ENCODE measurements around the gene GON4L.

Gene GON4L

GRCh38 chr1:155856975-155857930, at the start of gene GON4L:
TSS of gene GON4L (minus strand) at chr1:155857214. CDS start at chr1:155853780, 3,434 bp downstream.
- Histone ChIP-seq H3K36me3 (ENCODE audit: control insufficient read depth, insufficient read depth, low read length) (no peaks in the 10 kb centered on the region), H3K9ac (peak within 1 kb of the TSS; percentile 82), H2AFZ (peak within 1 kb of the TSS; percentile 71), H3K27ac (peak within 1 kb of the TSS; percentile 75), H3K4me1 (peaks cover 5% of the 10 kb centered on the region), H3K27me3 (ENCODE audit: control insufficient read depth, insufficient read depth, low read length) (no peaks in the 10 kb centered on the region), H3K4me2 (ENCODE audit: low read length) (peak within 1 kb of the TSS; percentile 94), H3K4me3 (ENCODE audit: low read depth, low read length) (peak within 1 kb of the TSS; percentile 100), H3K9me3 (ENCODE audit: control insufficient read depth, low read length) (no peaks in the 10 kb centered on the region), H3K79me2 (peaks cover 8% of the 10 kb centered on the region)
- TF ChIP-seq CTCF (IDR thresholded peaks at IDR 0.05): no peak

- no peaks in the 10 kb centered on the region for H3K36me3 ChIP-seq (ENCODE audit: control insufficient read depth, insufficient read depth, low read length)
- TF ChIP-seq CTCF (IDR thresholded peaks at IDR 0.05): no peak
- no peak overlapping the region for H3K4me3 ChIP-seq (ENCODE audit: low read depth, low read length)
Observed at GRCh38 chr1:155904261-155904660, 47.2 kb upstream of the GON4L start.

GRCh38 chr1:155900161-155900560, 43.1 kb upstream of the GON4L start:
- no peak overlapping the region for H3K4me2 ChIP-seq (ENCODE audit: low read length)
- H3K79me2 ChIP-seq: no peaks in the 10 kb centered on the region
- no peaks in the 10 kb centered on the region for H3K9me3 ChIP-seq (ENCODE audit: control insufficient read depth, low read length)
- no peak for TF ChIP-seq CTCF (IDR thresholded peaks at IDR 0.05)
- no peak overlapping the region for H2AFZ ChIP-seq
- H3K27ac ChIP-seq: no peak overlapping the region
- no peak overlapping the region for H3K4me3 ChIP-seq (ENCODE audit: low read depth, low read length)
- H3K27me3 ChIP-seq (ENCODE audit: control insufficient read depth, insufficient read depth, low read length): no peaks in the 10 kb centered on the region
- H3K36me3 ChIP-seq (ENCODE audit: control insufficient read depth, insufficient read depth, low read length): no peaks in the 10 kb centered on the region
- no peaks in the 10 kb centered on the region for H3K4me1 ChIP-seq
- H3K9ac ChIP-seq: no peak overlapping the region

More at GRCh38 chr1:155904261-155904660, 47.2 kb upstream of the GON4L start:
- no peaks in the 10 kb centered on the region for H3K9me3 ChIP-seq (ENCODE audit: control insufficient read depth, low read length)
- no peaks in the 10 kb centered on the region for H3K79me2 ChIP-seq
- H2AFZ ChIP-seq: no peak overlapping the region
- H3K9ac ChIP-seq: no peak overlapping the region
- no peaks in the 10 kb centered on the region for H3K4me1 ChIP-seq
- H3K27me3 ChIP-seq (ENCODE audit: control insufficient read depth, insufficient read depth, low read length): no peaks in the 10 kb centered on the region
- no peak overlapping the region for H3K27ac ChIP-seq
- H3K4me2 ChIP-seq (ENCODE audit: low read length): no peak overlapping the region

- Histone ChIP-seq H3K4me1 (no peaks in the 10 kb centered on the region), H2AFZ (no peak overlapping the region), H3K79me2 (no peaks in the 10 kb centered on the region), H3K4me2 (ENCODE audit: low read length) (no peak overlapping the region), H3K27ac (no peak overlapping the region), H3K4me3 (ENCODE audit: low read depth, low read length) (no peak overlapping the region), H3K27me3 (ENCODE audit: control insufficient read depth, insufficient read depth, low read length) (no peaks in the 10 kb centered on the region), H3K9ac (no peak overlapping the region), H3K9me3 (ENCODE audit: control insufficient read depth, low read length) (no peaks in the 10 kb centered on the region), H3K36me3 (ENCODE audit: control insufficient read depth, insufficient read depth, low read length) (no peaks in the 10 kb centered on the region)
- TF ChIP-seq CTCF (IDR thresholded peaks at IDR 0.05): no peak
Observed at GRCh38 chr1:155899683-155900082, 42.7 kb upstream of the GON4L start.
